WTC11 (cell line): ENCODE measurements around the gene GJD4. TPM values are rescaled to one million over a fixed set of nuclear protein-coding genes. Genes with fewer than 3 reads are reported as not detected.
A peak's percentile ranks its signal among the peaks of the same experiment; 100 is the strongest.

Experiments
- ATAC-seq: fragments of 200-7000 bp; cut with Tn5 transposase; 2 replicates; pipeline ENCODE4 v1.10.0; 2021; ENCODE audit warnings: mild to moderate bottlenecking, moderate library complexity
- CTCF ChIA-PET: fragments of 300-600 bp; sonication (Branson Sonifier 250); formaldehyde crosslinking; loops from one replicate; lab custom pipeline; 2021; ENCODE audit warnings: antibody characterized with exemption; lab: Charles Lee
- POLR2A ChIA-PET: fragments of 350-600 bp; sonication (Branson Sonifier 250); formaldehyde crosslinking; loops from one replicate; lab custom pipeline; 2021; ENCODE audit warnings: antibody characterized with exemption; lab: Charles Lee
- DNase-seq: peaks from one replicate; pipeline ENCODE4 v3.0.0; 2021; ENCODE audit warnings: low spot score
- H3K27ac Mint-ChIP-seq: 2 replicates; pipeline ENCODE4 v1.8.0; 2021; ENCODE audit warnings: mixed read lengths
- H3K27me3 Mint-ChIP-seq: 2 replicates; pipeline ENCODE4 v1.8.0; 2021; ENCODE audit warnings: low read depth, mild to moderate bottlenecking, moderate library complexity, mixed read lengths
- H3K36me3 Mint-ChIP-seq: 2 replicates; pipeline ENCODE4 v1.8.0; 2021; ENCODE audit warnings: mixed read lengths
- H3K4me1 Mint-ChIP-seq: 2 replicates; pipeline ENCODE4 v1.8.0; 2022; ENCODE audit warnings: mixed read lengths
- H3K4me3 Mint-ChIP-seq: 2 replicates; pipeline ENCODE4 v1.8.0; 2021; ENCODE audit warnings: mild to moderate bottlenecking, moderate library complexity, mixed read lengths
- H3K9me3 Mint-ChIP-seq: 2 replicates; pipeline ENCODE4 v1.8.0; 2021; ENCODE audit warnings: mixed read lengths
- AR ChIP-seq: fragments of 250-450 bp; sonication (Bioruptor Pico); IDR thresholded peaks from 2 replicates; pipeline ENCODE4 v1.9.0; 2021; ENCODE audit warnings: mild to moderate bottlenecking
- CBFB ChIP-seq: sonication (generic); formaldehyde crosslinking; IDR thresholded peaks from 2 replicates; pipeline ENCODE4 v1.8.1; 2022; ENCODE audit warnings: mild to moderate bottlenecking, low read depth, missing genetic modification reagents
- CDX4 ChIP-seq: fragments of 250-450 bp; sonication (Bioruptor Pico); IDR thresholded peaks from 2 replicates; pipeline ENCODE4 v1.9.0; 2021; ENCODE audit warnings: moderate library complexity, mild to moderate bottlenecking, inconsistent platforms, borderline replicate concordance
- E2F4 ChIP-seq: sonication (generic); formaldehyde crosslinking; IDR thresholded peaks from 2 replicates; pipeline ENCODE4 v1.8.1; 2022; ENCODE audit warnings: low read depth, mild to moderate bottlenecking, moderate library complexity, missing genetic modification reagents, borderline replicate concordance
- FOXJ3 ChIP-seq: sonication (generic); formaldehyde crosslinking; IDR thresholded peaks from 2 replicates; pipeline ENCODE4 v1.9.0; 2021; ENCODE audit warnings: missing genetic modification reagents, mild to moderate bottlenecking, borderline replicate concordance
- FOXP1 ChIP-seq: sonication (generic); formaldehyde crosslinking; IDR thresholded peaks from 2 replicates; pipeline ENCODE4 v1.8.0; 2022; ENCODE audit warnings: missing genetic modification reagents, mild to moderate bottlenecking, moderate library complexity, borderline replicate concordance
- GRHL2 ChIP-seq: fragments of 250-450 bp; sonication (Bioruptor Pico); IDR thresholded peaks from 2 replicates; pipeline ENCODE4 v1.8.0; 2022; ENCODE audit warnings: mild to moderate bottlenecking, moderate library complexity; ENCODE audit not compliant: insufficient replicate concordance, severe bottlenecking
- HMGXB4 ChIP-seq: sonication (generic); formaldehyde crosslinking; IDR thresholded peaks from 2 replicates; pipeline ENCODE4 v1.8.1; 2023; ENCODE audit warnings: mild to moderate bottlenecking, moderate library complexity, missing genetic modification reagents
- JAZF1 ChIP-seq: fragments of 250-450 bp; sonication (Bioruptor Pico); IDR thresholded peaks from 2 replicates; pipeline ENCODE4 v1.9.0; 2021; ENCODE audit warnings: moderate library complexity, mild to moderate bottlenecking, inconsistent platforms
- PRDM15 ChIP-seq: sonication (generic); formaldehyde crosslinking; IDR thresholded peaks from 2 replicates; pipeline ENCODE4 v1.8.0; 2022; ENCODE audit warnings: missing genetic modification reagents
- SMAD3 ChIP-seq: sonication (generic); formaldehyde crosslinking; IDR thresholded peaks from 2 replicates; pipeline ENCODE4 v1.8.0; 2022; ENCODE audit warnings: missing genetic modification reagents, mild to moderate bottlenecking, borderline replicate concordance
- TEAD4 ChIP-seq: sonication (generic); formaldehyde crosslinking; IDR thresholded peaks from 2 replicates; pipeline ENCODE4 v1.8.0; 2022; ENCODE audit warnings: mild to moderate bottlenecking, missing genetic modification reagents
- ZSCAN18 ChIP-seq: fragments of 250-450 bp; sonication (Bioruptor Pico); IDR thresholded peaks from 2 replicates; pipeline ENCODE4 v2.1.2; 2022; ENCODE audit warnings: mild to moderate bottlenecking, moderate library complexity
- total RNA-seq: library from RNA; stranded (reverse); gene quantifications from 3 replicates; pipeline ENCODE4 v1.2.3, GENCODE V29; 2021

Gene GJD4
- total RNA-seq, 1 experiment from 2014 or later, result not detected

GRCh38 chr10:35640951-35641675 is 36.0 kb downstream of the GJD4 start (continued):
- TF ChIP-seq AR (no peak), PRDM15 (CRISPR knock-in tag) (peak; percentile 41; the same call in 1 of the 2 replicates), E2F4 (CRISPR knock-in tag) (peak; percentile 93), FOXJ3 (CRISPR knock-in tag) (no peak), ZSCAN18 (no peak), JAZF1 (CRISPR knock-in tag) (no peak), GRHL2 (CRISPR knock-in tag) (no peak), CDX4 (CRISPR knock-in tag) (no peak), TEAD4 (peak; percentile 82; the same call in 1 of the 2 replicates), CBFB (CRISPR knock-in tag) (no peak), SMAD3 (CRISPR knock-in tag) (peak; percentile 97)

GRCh38 chr10:35641676-35642034 is 36.5 kb downstream of the GJD4 start:
- no peak for ATAC-seq
- ChIA-PET POLR2A (no interaction called here), CTCF (no interaction called here)
- Mint-ChIP-seq H3K9me3 (no peaks in the 10 kb centered on the region), H3K4me3 (peak overlapping the region; percentile 77), H3K36me3 (no peaks in the 10 kb centered on the region), H3K27me3 (peaks cover 40% of the 10 kb centered on the region), H3K4me1 (peaks cover 34% of the 10 kb centered on the region), H3K27ac (no peak overlapping the region)
- no peak for TF ChIP-seq FOXP1
- TF ChIP-seq HMGXB4 (CRISPR knock-in tag), result 0 out of 2 replicates have a peak, but pooled peaks have one; percentile 9
- peak; percentile 28 for DNase-seq
